Epidermal melanocyte (primary cell): ENCODE results near the gene CTIF.
"Not testable (repeated sequence)": the region's sequence is repeated elsewhere in the genome, so short reads cannot be mapped to it uniquely, and the experiment has no call there.

Source experiments
- DNase-seq: peaks from one replicate; pipeline ENCODE4 v3.0.0; 2011; ENCODE audit warnings: low spot score; ENCODE audit not compliant: insufficient read length

Gene CTIF

DNA sequence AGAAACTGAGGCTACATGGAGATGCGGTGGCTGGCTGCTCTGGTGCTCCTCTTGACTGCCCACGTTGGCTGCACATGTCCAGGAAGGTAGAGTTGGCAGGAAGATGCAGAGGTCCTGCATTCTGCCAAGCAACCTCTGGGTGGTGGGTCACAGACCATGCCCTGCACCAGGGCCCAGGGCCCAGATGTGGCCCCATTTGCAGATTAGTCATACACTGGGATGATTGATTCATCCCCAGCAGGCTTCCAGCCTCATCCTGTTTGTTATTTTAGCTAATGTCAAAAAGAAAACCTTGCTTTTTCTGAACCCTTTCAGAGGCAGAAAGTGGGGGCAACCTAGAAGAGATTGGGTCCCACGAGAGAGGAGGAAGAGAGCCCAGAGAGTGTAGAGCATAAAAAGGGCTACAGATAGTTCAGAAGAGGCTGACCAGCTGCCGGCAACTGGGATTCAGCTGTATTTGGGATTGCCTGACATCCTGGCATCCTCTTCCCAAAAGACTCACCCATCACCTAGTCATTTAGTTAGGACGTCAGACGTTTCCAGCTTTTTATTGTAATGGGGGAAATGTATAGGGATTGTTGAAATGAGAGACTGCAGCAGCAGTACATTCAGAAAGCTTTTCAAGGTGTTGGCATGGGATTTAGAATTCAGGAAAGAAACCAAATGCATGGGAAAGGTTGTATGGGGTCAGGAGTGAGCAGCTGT lies 101.9 kb downstream of the CTIF start:
- no peak for DNase-seq

DNA sequence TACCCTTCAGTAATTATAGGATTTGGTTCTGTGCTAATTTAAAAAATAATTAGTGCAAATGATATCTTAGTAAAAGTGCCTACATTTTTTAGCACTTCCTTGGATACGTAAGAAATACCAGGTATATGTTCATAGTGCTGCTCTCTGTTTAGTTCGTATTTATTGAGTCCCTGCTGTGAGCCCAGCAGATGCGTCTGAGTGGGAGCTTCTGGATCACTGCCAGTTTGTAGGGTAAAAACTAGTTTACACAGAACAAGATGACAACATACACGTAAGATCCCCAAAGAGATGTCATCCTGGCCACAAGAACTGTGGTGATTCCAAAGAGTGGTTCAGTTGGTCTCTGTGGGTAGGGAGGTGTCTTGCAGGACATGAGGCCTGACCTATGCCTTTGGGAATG lies 103.2 kb downstream of the CTIF start:
- no peak for DNase-seq

DNA sequence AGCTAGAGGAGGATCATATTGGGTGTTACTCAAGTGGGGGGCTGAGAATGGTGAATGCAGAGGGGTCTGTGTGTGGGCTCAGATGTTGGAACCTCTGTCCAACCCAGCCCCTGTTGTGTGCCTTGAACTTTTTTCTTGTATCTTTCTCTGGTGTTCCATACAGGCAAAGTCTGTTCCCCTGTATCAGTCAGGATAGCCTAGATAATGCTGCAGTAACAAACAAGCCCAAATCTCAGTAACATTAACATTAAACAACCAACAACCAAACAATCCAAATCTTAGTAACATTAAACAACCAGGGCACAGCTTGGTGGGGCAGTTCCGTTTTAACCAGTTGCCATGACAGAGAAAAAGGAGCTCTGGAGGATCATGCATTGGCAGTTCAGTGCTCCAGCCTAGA lies 103.7 kb downstream of the CTIF start:
- DNase-seq = no peak

DNA sequence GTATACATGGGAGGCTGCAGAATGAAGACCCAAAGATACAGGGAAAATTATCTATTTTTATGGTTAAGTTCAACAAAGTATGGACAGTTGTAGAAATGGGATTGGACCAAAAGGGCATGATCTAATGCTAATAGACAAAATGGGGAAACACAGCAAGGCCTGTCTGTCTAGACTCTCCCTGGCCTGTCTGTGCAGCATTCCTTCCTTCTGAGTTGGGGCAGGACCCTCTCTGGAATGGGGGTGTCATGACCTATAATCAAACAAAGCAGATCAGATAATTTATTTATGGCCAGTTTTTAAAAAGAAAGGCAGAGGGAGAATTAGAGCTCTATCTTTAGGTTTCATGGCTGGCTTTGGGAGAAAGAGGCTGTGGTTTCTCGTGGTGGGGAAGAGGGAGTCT lies 104.4 kb downstream of the CTIF start:
- DNase-seq = no peak

DNA sequence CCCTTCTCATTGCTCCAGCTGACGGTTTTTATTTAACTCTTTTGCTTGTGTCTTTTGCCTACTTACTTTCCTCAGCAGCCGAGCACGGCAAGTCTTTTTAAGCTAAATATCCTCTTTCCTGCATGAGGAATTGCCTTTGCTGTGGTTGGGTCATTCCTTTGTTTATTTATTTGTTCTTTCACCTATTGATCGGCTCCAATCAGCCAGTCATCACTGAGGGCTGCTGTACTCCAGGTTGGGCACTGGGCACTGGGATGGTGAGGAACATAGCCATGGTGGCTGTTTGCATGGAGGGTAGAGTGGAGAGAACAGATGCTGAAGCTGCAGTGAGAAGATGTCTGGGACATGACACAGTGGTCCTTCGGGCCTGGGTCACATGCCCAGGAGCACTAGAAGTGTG lies 105.2 kb downstream of the CTIF start:
- DNase-seq = no peak

DNA sequence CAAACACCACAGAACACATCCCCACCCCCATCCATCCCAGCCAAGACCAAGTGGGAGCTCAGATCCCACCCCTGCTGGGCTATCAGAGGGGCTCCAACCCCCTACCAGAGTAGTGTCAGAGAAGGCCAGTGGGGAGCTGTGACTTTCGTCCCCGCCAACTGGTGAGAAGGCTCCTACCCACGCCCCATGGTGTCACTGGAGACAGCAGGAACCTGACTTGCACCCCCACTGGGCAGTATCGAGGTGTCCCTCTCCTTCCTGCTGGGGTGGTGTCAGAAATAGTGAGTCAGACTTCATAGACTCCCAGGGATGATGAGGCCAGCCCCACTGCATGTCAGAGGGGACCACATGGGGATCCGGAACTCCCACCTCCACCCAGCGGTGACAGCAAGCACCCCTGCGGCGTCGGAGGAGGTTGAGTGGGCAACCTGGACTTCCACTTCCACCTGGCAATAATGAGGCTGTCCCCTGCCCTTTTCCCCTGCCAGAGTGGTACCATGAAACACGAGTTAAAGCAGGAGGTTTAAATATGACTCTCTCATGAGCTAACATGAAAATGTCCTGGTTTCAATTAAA lies 106.7 kb downstream of the CTIF start:
- DNase-seq = no peak

DNA sequence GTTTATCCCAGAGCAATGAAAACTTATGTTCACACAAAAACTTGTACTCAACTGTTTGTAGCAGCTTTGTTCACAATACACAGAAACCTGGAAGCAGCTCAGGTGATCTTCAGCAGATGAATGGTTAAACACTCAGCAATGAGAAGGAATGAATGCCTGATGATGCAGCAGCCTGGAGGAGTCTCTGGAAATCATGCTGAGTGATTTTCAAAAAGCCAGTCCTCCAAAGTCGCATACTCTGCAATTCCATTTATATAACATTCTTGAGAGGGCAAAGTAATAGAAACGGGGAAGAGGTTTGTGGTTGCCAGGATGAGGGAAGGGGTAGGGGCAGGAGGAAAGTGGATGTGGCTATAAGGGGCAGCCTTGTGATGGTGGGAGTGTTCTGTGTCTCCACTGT lies 108.1 kb downstream of the CTIF start:
- DNase-seq = no peak

DNA sequence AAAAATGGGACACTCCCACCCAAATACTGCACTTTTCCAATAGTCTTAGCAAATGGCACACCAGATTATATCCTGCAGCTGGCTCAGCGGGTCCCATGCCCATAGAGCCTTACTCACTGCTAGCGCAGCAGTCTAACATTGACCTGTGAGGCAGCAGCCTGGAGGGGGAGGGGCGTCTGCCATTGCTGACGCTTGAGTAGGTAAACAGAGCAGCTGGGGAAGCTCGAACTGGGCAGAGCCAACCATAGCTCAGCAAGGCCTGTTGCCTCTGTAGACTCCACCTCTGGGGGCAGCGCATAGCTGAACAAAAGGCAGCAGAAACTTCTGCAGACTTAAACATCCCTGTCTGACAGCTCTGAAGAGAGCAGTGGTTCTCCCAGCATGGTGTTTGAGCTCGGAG lies 110.4 kb downstream of the CTIF start:
- no peak for DNase-seq

DNA sequence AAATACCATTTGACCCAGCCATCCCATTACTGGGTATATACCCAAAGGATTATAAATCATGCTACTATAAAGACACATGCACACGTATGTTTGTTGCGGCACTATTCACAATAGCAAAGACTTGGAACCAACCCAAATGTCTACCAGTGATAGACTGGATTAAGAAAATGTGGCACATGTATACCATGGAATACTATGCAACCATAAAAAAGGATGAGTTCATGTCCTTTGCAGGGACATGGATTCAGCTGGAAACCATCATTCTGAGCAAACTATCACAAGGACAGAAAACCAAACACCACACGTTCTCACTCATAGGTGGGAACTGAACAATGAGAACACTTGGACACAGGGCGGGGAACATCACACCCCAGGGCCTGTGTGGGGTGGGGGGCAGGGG lies 115.8 kb downstream of the CTIF start:
- DNase-seq = not testable (repeated sequence)

DNA sequence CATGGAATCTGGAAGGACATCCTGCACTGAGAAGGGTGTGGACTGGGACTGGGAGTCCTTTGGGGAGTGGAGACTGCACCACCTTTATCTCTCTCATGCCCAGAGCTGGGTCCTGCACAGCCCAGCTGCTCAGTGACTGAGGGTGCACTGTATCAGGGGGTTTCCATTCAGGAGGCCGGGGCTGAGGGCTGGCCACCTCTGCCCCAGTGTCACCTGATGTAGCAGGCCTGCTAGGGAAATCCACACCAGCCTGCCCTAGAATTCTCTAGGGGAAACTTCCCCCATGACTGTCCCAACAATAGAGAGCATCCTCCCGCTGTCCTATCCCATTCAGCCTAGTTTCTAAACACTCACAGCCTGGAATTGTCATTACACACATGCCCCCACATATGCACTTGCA lies 116.7 kb downstream of the CTIF start:
- no peak for DNase-seq

DNA sequence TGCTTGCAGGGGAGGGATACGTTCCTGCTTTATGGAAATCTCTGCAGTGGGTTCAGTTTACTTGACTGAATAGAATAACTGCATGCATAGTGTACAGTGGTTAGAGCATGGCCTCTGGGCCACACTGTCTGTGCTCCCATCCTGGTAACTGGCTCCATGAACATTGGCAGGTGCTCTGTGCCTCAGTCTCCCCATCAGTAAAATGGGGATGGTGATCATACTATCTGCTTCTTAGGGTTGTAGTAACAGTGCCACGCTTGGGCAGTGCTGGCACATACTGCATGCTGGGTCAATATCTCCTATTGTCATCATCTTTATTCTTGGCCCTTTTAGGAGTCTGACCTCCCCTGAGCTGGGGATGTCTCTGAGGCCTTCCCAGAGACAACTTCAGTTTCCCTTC lies 117.3 kb downstream of the CTIF start:
- no peak for DNase-seq

DNA sequence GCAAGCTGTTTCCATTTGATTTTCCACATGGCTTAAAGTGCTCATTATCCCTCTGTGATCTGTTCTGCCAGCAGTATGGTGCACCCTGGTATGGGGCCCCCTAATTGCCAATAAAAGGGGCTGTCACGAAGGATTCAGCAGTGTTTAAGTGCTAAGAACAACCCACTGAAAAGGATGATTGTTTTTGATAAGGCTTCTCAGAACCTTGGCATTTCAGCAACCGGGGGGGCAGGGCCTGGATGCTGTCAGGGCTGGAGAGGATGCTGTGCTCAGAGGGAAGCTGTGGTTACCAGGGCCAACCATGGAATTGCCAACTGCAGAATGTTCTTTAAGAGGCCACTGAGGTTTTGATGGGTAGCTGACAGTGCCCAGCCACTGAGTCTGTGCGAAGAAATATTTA lies 117.8 kb downstream of the CTIF start:
- no peak for DNase-seq

DNA sequence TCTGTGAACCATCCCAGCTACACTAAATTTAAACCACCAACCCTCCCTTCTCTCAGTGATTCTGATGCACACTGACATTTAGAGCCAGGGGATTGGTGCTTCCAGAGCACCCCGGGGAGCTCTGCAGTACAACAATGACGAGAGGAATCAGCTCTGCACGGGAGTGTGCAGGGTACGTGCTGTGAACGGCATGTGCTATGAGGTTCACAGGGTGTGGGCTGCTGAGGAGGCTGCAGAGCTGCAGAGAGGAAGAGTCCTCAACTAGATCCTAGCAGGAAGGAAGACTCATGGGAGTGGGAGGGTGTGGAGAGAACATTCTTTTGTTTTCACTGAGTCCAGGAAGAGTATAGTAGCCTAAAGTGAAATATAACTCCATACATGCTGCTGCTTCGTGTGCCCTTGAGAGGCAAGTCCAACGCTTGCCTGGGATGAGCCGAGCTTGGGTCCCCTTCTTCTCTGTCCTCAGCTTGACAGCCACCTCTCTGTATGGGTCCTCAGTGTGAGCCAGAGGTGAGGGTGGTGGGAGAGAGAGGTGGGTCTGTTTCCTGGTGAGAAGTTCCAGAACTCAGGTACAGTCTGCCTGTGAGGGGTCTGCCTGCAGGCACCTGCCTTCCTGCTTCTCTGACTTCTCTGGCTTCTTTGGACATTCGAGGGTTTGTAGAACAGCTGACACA lies 118.8 kb downstream of the CTIF start:
- no peak for DNase-seq

DNA sequence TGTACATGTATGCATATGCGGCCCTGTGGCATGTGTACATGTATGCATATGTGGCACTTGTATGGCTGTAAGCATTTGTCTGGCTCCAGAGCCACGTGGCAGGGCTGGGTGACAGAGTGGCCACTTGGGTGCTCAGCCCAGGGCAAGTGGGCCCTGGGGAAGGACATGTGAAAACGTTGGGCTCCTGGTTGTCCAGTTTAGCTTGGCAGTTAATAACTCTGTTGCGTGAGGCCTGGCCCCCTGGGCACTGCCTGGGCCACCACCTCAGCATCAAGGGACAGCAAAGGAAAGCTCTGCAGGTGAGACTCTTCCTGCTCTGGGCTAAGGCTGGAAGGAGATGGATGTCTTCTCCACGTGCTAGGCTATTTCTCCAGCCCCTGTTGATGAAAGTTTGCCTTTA lies 119.9 kb downstream of the CTIF start:
- no peak for DNase-seq

DNA sequence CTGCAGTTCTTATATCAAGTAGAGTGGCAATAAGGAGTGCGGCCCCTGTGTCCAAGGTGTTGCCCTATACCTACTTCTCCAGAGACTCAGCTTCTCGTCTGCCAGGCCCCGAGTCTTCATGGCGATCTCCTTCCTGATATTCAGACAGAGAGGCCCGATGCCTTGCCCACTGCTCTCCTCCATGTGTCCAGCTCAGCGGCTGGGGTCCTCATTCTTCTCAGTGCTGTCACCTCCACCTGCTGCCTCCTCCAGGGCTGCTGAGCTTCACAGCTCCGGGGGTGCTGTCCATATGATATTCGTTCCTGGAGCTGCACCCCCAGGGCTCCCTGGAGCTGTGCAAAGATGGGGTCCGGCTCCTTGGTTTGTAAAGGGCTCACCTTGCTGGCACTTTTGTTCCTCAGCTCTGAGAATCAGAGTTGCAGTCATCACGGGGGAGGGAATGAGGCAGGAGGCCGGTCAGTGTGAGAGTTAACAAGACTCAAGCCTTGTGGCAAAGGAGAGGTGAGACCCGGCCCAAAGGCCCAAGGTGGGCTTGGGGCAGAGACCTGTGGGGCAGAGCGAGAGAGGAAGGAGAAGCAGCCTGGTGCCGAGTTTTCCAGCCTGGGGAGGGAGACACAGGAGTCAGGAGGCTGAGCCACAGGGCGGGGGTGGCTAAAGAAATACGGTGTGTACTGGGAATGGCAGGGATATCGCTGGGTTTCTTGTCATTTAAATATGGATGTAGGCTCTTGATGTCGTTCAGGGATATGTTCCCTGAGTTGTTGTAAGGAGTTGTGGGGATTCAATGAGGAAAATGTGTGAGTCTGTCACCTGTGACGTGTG lies 120.6 kb downstream of the CTIF start:
- DNase-seq = no peak

DNA sequence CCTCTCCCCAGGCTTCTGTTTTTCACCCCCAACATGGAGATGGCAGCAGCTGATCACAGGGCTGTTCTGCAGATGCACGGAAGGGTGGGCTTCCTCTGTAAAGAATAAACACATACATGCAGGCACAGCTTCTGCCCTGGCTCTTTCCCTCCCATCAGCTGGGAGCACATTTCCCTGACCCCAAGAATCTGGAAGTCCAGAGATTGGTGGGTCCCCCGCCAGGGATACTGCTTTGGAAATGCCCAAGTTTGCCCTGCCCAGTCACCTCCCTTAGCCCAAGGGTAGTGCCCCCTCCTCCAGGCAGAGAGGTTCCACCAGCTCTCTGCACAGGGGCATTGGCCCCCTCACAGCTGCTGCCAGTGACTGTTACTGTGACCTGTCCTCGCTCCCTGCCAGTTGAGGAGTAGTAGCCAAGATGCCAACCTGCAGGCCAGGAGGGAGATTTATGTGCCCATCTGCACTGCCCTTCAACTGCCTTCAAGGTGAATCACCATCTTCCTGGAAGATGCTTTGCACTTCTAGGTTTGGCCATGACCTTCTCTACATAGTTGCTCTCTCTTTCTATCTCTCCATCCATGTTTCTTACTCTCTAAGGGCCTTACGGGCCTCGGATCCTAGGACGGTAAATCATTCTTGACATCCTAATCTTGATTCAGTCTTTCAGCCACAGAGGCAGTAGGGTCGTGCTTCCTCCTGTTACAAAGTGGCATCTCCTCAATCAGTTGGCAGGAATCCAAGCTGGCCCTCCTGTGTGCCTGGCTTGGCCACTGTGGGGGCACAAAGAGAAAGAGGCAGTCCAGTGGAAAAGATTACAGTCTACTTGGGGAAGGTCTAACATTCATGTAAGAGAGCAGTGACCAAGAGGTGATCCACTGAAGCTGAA lies 121.8 kb downstream of the CTIF start:
- DNase-seq = no peak

DNA sequence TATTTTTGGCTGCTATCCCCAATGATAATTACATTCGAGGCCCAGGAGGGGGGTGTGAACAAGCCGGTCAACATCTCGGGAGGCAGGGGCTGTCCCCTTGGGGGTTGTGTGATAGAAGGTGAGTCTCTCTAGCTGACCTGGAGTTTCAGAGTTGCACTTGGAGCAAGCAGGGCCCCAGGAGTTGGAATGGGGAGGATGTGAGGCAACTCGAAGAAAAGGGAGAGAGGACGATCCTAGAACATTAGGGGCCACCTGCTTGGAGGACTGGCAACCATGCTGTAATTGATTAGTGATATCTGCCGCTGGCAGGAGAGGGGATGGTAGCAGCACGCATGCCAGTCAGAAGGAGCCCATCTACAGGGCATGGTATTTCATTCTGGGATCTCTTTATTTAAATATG lies 122.6 kb downstream of the CTIF start:
- no peak for DNase-seq

DNA sequence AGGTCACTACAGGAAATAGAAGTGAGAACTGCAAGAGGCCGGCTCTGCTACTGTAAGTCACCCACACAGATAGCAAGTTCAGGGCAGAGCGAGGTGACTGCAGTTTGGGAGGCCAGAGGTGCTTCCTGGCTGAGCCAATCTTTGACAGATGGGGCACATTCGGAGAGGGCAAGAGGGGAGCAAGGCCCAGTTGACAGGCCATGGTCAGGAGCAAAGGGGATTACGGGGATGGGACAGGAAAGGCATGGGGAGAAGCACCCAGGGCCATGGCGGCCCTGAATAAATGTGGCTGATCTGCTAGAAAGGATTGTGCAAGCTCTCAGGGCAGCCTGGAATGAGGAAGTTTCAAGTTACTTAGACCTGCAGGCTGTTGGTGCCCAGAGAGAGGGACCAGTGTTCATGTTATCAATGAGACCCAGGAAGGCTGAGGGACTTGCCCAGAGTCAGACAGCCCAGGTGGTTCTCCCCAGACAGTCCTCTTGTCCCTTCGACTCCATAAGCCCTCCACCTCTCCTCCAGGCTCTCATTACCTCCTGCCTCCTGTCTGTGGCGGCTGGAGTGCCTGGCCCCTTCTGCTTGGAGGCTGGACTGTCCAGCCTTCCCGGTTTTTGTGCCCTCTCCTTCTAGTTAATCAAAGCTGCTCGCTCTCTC lies 123.3 kb downstream of the CTIF start:
- DNase-seq = peak; percentile 48

DNA sequence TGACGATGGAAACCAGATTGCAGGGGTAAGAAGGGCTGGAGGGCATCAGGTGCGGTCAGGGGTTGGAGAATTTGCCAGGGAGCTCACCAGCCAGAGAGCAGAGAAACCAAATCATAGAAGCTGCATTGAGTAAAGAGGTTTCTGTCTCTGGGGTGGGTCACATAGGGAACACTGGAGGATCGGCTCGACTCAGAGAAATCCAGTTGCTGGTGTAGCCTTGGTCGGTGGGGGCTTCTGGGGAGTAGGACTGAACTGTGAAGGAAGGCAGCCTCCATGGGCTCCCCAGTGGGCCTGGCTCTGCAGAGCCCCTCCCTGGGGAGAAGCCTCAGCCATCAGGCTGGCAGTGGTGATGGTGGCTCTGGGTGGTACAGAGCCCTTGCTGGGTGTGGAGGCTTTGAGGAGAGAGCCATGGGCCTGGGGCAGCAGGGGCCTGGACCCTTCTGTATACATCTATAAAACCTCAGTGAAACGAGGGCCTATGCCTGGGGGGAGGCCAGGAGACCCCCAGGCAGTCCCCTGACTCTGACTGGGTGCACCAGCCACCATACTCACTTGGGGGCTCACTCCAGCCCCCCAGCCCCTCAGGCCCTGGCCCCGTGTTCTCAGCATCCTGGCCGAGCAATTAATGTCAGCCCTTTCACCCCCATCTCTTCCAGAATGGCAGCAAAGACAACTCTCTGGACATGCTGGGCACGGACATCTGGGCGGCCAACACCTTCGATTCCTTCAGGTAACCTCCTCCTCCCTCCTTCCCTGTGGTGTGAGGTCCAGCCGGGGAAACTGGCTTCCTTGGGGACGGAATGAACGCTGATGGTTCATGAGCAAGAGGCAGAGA lies 124.5 kb downstream of the CTIF start:
- DNase-seq = no peak
